Right lobe of liver (tissue), 6 donors: Measurements from ENCODE around the gene PDZD7. TPM values are rescaled to one million over a fixed set of nuclear protein-coding genes. Genes with fewer than 3 reads are reported as not detected.

Experiments used
- ATAC-seq, 4 donors: fragments of 200-7000 bp; cut with Tn5 transposase; one replicate each; pipeline ENCODE4 v1.9.1; 2020; ENCODE audit warnings: mild to moderate bottlenecking in 4 of 4, moderate library complexity in 4 of 4
- DNase-seq, 3 donors: peaks; one replicate each; pipeline ENCODE4 v3.0.0-alpha.2; 2020
- H3K27ac ChIP-seq, 3 donors: fragments of 200-600 bp; one replicate each; pipeline ENCODE4 v1.8.0; 2022
- H3K27me3 ChIP-seq, 2 donors: fragments of 200-600 bp; one replicate each; pipeline ENCODE4 v1.8.0; 2022
- H3K36me3 ChIP-seq, 4 donors: fragments of 200-600 bp; sonication (generic) in 1 of 4; one replicate each; pipeline versions ENCODE4 v1.5.1 to v1.8.0; 2017 to 2022; ENCODE audit warnings: control low read depth in 1 of 4
- H3K4me1 ChIP-seq, 4 donors: fragments of 200-600 bp; sonication (generic) in 1 of 4; one replicate each; pipeline versions ENCODE4 v1.5.1 to v1.8.0; 2017 to 2022; ENCODE audit warnings: control low read depth in 1 of 4
- H3K4me3 ChIP-seq, 3 donors: fragments of 200-600 bp; one replicate each; pipeline ENCODE4 v1.8.0; 2022
- H3K9me3 ChIP-seq, 4 donors: fragments of 200-600 bp; sonication (generic) in 1 of 4; one replicate each; pipeline versions ENCODE4 v1.5.1 to v1.8.0; 2017 to 2022; ENCODE audit warnings: control low read depth in 1 of 4
- POLR2A ChIP-seq: fragments of 450-650 bp; IDR thresholded peaks from one replicate; pipeline ENCODE4 v1.6.1; 2017; ENCODE audit warnings: antibody characterized with exemption, mild to moderate bottlenecking
- WGBS: methylation state at CpG from one replicate; pipeline ENCODE4 v1.1.6; 2018; ENCODE audit warnings: low coverage, low lambda C conversion rate; ENCODE audit not compliant: insufficient coverage; ENCODE audit errors: missing lambda C conversion rate; 5-methylcytosine and 5-hydroxymethylcytosine counted together
- intact Hi-C, 2 donors: fragments of 100-400 bp; cut with DNase I; formaldehyde crosslinking; loops; one replicate each; pipeline versions ENCODE4 v1.11.2 to v1.14.1; 2022
- total RNA-seq, 6 experiments: library from RNA; depleted of rRNA in 2 of 6; stranded (reverse); fragments of >200 nt in 2 of 6; fragmentation: NEBNext Ultra II Directional in 3 of 6; extraction: Animal tissue kit (Norgen Biotek cat#: 25700) in 3 of 6; gene quantifications; one replicate each; pipeline versions ENCODE4 v1.1.0 to v1.2.4, GENCODE V29; 2016 to 2023
- TF ChIP-seq, protein P1 (sequence below), 4 donors: fragments of 200-600 bp in 3 of 4; fragments of 450-650 bp in 1 of 4; IDR thresholded peaks; one replicate each; pipeline versions ENCODE4 v1.5.1 to v1.8.0; 2016 to 2022; ENCODE audit warnings: antibody characterized with exemption in 4 of 4, mild to moderate bottlenecking in 2 of 4
- donor health status: DM: no; HTN: yes; CAD: no.
- donor health status: DM: no; HTN: no; CAD: no.
- donor health status: DM: no; HTN: no; CAD: no.
- donor health status: DM: no; HTN: yes; CAD: no.
- donor health status: DM: no; HTN: yes; CAD: no.

PDZD7 gene
- total RNA-seq, 6 experiments from 2014 or later, result 0.15 to 0.50 (median 0.20) TPM; not detected in 1

DNA sequence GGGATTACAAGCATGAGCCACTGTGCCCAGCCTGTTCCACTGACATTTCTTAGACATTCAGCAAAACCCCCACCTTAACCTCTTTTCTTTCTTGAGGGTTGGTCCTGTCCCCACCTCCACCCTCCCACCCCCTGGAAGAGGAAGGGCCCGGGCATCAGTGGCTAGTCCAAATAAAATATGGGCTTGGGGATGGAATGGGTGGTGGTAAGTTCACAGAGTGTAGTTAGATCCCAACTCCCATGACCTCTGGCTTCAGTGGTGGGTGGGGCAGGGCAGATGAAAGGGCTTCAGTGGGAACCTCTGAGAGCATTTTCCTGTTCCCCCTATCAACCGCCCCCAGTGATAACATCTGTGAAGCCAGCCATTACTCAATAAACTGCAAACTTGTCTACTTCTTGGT lies 9.9 kb upstream of the PDZD7 start:
- Histone ChIP-seq H3K4me3 (no peak overlapping the region), H3K4me1 (peaks cover 0 to 12% (median 6%) of the 10 kb centered on the region in 4 donors), H3K27me3 (no peaks in the 10 kb centered on the region), H3K9me3 (no peaks in the 10 kb centered on the region), H3K36me3 (peaks cover 0 to 5% (median 1%) of the 10 kb centered on the region in 4 donors), H3K27ac (no peak overlapping the region)
- TF ChIP-seq POLR2A, result no peak
- TF ChIP-seq, protein P1, sequence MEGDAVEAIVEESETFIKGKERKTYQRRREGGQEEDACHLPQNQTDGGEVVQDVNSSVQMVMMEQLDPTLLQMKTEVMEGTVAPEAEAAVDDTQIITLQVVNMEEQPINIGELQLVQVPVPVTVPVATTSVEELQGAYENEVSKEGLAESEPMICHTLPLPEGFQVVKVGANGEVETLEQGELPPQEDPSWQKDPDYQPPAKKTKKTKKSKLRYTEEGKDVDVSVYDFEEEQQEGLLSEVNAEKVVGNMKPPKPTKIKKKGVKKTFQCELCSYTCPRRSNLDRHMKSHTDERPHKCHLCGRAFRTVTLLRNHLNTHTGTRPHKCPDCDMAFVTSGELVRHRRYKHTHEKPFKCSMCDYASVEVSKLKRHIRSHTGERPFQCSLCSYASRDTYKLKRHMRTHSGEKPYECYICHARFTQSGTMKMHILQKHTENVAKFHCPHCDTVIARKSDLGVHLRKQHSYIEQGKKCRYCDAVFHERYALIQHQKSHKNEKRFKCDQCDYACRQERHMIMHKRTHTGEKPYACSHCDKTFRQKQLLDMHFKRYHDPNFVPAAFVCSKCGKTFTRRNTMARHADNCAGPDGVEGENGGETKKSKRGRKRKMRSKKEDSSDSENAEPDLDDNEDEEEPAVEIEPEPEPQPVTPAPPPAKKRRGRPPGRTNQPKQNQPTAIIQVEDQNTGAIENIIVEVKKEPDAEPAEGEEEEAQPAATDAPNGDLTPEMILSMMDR (IDR thresholded peaks at IDR 0.05), result no peak
- DNase-seq (no peak), ATAC-seq (no peak)
- WGBS, result 33% methylated on average over 1 of the region's 2 CpGs
- intact Hi-C loops, result no loop called here

DNA sequence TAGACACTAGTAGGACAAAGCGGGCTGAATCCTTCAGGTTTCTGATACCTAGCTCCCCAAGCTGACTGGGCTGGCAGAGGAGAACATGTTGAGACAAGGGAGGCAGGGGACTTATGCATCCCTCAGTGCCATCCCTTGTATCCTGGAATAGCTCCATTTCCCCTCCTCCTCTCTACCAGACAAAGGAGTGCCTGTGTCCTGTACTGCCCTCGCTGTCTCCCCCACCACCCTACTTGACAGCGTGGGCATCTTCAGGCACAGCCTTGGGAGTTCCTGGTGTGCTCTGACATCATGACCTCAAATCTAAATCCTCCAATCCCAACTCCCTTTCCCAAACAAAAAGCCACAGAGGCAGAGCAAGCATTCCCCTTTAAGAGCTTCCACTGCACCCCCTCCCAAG lies 9.1 kb upstream of the PDZD7 start:
- no peak overlapping the region for H3K27ac ChIP-seq
- WGBS, result 100% methylated on average over 3 of the region's 3 CpGs
- peaks cover 0 to 12% (median 6%) of the 10 kb centered on the region in 4 donors for H3K4me1 ChIP-seq
- H3K27me3 ChIP-seq, result no peaks in the 10 kb centered on the region
- TF ChIP-seq POLR2A, result no peak
- TF ChIP-seq, protein P1 (IDR thresholded peaks at IDR 0.05), result no peak
- H3K9me3 ChIP-seq, result no peaks in the 10 kb centered on the region
- DNase-seq (no peak), ATAC-seq (no peak)
- H3K36me3 ChIP-seq, result peaks cover 0 to 5% (median 1%) of the 10 kb centered on the region in 4 donors
- H3K4me3 ChIP-seq, result no peak overlapping the region
- intact Hi-C loops, result no loop called here

DNA sequence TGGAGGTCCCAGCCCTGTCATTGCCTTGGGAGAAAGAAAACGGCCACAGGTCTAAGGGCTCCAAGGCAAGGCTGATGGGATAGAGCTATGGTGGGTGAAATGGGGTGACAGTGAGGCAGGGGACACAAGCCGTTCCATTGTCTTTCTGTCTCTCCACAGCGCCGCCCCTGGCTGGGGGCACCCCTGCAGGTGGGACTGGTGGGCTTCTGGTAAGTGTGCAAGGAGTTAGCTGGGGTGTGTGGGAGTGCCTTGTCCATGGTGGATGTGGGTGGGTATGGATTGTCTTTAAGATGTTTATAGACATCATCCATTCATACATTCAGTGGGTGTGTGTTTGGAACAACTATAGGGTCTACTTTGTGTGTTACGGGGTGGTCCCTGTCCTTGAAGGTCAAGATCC lies 7.6 kb upstream of the PDZD7 start:
- no CpG with 5 or more reads among the region's 5 CpGs for WGBS
- Histone ChIP-seq H3K4me1 (peaks cover 0 to 10% (median 6%) of the 10 kb centered on the region in 4 donors), H3K27ac (no peak overlapping the region), H3K9me3 (no peaks in the 10 kb centered on the region), H3K4me3 (no peak overlapping the region), H3K27me3 (no peaks in the 10 kb centered on the region), H3K36me3 (peaks cover 0 to 5% (median 1%) of the 10 kb centered on the region in 4 donors)
- ATAC-seq (no peak), DNase-seq (no peak)
- TF ChIP-seq POLR2A, result no peak
- TF ChIP-seq, protein P1 (IDR thresholded peaks at IDR 0.05), result no peak
- intact Hi-C loops, result no loop called here

DNA sequence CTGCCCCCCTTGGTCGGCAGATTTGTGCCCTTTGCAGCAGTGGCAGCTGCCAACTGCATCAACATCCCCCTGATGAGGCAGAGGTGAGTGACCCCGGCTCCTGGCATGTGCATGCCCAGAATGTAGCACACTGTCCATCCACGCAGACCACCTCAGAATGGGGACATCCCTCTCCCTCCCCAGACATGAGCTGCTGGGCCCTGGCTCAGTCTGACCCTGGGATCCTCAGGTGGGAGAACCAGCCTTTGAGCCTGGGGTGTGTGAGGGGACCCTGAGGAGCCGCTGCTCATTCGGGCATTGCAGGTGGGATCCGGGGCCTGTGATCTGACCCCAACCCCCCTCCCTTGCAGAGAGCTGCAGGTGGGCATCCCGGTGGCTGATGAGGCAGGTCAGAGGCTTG lies 5.8 kb upstream of the PDZD7 start:
- ATAC-seq (no peak), DNase-seq (no peak)
- H3K4me1 ChIP-seq, result peaks cover 0 to 3% (median under 1%) of the 10 kb centered on the region in 4 donors
- peaks cover 0 to 5% (median 1%) of the 10 kb centered on the region in 4 donors for H3K36me3 ChIP-seq
- intact Hi-C loops, result no loop called here
- no peak overlapping the region for H3K27ac ChIP-seq
- TF ChIP-seq, protein P1 (IDR thresholded peaks at IDR 0.05), result no peak
- TF ChIP-seq POLR2A, result no peak
- no peak overlapping the region for H3K4me3 ChIP-seq
- 60% methylated on average over 1 of the region's 7 CpGs for WGBS
- no peaks in the 10 kb centered on the region for H3K27me3 ChIP-seq
- H3K9me3 ChIP-seq, result no peaks in the 10 kb centered on the region
